GM19023 (cell line): Measurements from ENCODE around the gene PTPRD.
"Not testable (repeated sequence)": the region's sequence is repeated elsewhere in the genome, so short reads cannot be mapped to it uniquely, and the experiment has no call there.

Experiments
- ATAC-seq: cut with Tn5 transposase; IDR thresholded peaks from one replicate; pipeline ENCODE4 v1.9.1; 2021; ENCODE audit warnings: mild to moderate bottlenecking, moderate library complexity; ENCODE audit not compliant: unreplicated experiment

Gene PTPRD

DNA sequence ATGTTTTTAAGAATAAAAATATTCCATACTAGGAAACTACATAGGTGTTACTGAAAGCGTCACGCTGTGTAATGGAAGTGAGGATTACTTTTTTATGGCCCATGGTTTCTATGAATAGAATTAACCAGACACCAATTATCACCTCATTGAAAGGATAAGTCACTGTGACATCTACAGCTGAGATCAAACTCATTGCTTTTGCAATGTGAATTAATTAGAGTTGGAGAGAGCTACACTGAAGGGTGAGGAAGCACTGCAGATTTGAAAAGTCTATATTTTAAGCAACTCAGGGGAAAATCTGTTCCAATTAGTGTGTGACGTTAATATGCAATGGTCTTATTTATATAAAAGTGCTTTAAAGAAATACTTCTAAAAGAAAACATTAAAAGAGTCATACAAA is 1513.2 kb downstream of the PTPRD start:
- ATAC-seq: no peak

DNA sequence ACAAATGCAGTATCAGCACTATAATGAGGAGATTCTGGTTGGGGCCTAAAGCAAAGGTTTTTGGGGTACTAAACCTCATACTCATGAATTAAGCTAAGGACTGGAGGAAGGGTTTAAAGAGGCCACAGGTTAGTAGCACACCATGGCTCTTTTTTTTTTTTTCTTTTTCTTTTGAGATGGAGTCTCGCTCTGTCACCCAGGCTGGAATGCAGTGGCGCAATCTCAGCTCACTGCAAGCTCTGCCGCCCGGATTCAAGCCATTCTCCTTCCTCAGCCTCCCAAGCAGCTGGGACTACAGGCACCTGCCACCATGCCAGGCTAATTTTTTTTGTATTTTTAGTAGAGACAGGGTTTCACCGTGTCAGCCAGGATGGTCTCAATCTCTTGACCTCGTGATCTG is 1515.5 kb downstream of the PTPRD start:
- not testable (repeated sequence) for ATAC-seq

DNA sequence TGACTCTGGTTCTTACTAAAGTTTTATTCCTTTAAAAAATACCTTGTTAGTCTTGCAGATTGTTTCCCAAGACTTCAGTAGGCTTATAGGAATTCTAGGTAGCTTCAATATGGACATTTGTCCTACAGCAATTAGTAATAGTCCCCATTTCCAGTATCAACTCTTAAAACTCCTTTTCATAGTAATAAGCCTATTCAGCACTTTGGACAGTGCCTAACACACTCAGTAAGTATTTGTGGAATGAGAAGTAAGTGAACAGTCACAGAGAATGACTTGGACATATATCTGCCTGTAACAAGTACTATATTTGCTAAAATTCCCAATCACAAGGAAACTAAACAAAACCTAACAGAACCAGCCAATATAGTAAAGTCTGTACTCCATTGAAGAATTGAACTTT is 1521.4 kb downstream of the PTPRD start:
- ATAC-seq: no peak

DNA sequence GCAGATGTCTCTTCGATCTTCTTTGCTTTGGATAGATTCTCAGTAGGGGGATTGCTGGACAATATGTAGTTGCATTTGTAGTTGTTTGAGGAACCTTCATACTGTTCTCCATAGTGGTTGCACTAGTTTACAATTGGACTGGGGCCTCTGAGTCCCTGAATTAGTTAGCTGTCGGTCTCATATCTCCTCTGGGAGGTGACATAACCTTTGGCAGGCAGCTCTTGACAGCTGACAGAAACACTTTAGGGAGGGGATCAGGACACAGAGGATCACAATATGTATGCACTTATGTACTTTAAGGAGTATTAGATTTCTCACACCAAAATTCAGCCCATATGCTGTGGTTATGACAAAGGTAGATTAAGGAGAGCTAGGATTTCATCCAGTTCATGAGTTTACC is 1533.3 kb downstream of the PTPRD start:
- ATAC-seq: no peak

DNA sequence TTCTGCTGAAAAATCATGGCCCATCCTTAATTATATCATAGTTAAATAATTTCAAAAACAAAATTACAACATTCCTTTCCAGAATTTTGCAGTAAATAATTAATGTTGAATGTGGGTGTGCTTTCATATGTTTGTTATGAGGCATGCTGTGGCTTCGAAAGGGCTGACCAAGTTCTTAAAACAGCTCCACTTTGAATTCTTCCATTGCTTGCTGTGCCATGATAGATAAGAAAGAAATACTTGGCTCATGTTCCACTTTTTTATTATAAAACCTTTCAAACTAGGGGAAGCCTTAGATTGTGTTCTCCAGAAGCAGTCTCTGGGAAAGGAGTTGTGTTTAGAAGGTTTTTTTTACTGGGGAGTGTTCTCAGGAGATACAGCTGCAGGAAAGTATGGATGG is 1534.5 kb downstream of the PTPRD start:
- ATAC-seq: no peak

DNA sequence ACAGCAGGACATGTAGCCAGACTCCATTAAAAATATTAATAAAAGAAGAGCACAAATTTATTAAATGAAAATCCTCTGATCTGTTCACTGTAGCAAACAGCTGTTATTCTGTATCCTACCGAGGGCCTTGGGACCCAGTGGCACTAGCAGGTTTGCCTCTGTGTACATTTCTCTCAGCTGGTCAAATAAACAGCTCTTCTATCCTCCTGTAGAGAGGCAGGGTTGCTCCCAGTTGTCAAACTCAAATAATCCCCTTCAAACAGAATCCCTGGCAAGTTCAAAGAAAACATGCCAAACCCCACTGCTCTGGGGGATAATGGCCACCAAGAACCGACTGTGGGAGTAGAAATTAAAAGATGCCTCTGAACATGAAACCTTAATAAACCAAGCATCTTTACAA is 1551.2 kb downstream of the PTPRD start:
- no peak for ATAC-seq

DNA sequence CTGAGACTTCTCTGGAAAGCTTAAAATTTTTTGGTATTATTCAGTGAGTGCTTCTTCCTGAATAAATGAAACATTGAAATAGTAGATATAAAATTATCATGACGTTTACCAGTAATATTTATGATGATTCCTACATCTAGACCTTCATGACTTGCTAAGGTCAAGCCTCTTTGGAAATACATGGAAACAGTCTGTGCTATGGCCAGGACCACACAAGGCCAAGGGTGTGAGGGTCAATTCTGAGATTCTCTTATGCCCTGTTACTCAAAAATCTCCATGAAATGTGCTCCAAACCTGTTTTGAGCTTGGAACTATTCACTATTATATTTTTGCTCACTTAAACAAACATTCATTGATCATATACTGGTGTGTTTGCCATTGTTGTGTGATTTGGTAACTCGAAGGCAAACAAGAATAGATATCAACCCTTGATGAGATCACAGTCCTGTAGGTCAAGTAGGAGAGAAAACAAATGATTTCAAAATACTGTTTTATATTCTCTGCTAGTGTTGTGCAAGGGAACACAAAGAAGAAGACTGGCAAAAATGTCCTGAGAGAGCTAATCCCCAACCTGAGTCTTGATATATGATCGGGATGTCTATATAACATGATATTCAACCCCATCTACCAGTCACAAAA is 1558.3 kb downstream of the PTPRD start:
- ATAC-seq: no peak

DNA sequence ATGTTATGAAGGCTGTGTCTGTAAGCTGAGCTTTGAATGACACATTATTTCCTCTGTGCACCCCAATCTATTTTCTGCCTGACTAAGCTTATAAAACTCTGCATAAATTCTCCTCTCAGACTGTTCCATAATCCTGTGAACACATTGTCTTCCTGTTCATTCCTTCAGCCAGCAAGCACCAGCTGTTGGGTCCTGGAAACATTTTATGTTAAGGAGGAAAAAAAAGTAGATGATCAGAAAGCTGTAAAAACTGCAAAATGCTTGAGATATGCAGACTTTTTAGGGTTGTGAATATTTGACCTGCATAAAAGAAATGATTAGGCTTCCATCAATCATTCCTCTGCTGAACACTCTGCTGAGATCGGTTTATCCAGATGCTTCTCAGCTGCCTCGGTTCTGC is 1567.2 kb downstream of the PTPRD start:
- ATAC-seq: no peak

DNA sequence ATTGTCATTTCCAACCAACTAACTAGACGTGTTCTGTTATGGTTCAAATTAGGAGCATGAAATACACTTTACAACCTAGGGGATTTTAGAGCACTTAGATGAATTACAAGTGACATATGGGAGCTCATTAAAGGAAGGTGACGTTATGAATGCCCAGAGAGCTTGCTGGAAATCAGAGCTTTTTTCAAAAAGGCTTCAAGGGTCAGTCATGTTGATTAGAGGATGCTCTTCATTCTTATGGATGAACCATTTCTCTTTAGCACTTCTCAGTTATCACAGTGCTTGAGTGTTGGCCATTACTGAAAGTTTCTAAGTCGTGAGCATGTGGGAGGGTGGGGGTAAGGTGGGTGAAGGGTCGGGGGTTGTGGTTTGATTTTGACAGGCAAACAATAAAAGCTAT is 1567.7 kb downstream of the PTPRD start:
- ATAC-seq: no peak

DNA sequence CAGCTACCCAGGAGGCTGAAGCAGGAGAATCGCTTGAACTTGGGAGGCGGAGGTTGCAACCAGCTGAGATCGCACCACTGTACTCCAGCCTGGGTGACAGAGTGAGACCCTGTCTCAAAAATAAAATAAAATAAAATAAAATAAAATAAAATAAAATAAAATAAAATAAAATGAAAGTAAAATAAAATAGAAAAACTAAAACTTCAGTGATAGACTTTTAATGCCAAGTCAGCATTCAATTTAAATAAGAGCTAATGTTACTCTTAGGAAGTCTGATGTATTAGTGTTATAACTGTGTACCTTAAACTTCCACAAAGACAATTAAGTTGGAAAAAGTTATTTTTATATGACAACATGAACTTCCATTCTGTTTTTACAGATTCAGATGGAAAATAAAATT is 1569.0 kb downstream of the PTPRD start:
- not testable (repeated sequence) for ATAC-seq

DNA sequence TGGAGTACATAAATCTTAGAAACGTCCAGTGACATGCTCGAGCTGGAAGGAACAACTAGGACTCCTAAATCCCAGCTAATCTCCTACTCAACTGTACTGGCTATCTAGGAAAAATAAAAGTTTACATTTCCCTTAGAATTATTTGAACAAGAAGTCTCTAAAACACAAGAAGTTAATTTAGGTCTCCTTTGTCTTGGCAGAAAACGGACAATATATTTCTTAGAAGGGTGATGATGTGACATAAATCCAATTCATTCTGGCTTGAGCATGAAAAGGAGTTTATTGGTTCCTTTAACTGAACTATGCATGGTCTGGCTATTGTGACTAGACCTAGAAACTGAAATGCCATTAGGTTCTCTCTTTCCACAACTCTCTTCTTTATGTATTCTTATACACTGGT is 1571.0 kb downstream of the PTPRD start:
- ATAC-seq: no peak

DNA sequence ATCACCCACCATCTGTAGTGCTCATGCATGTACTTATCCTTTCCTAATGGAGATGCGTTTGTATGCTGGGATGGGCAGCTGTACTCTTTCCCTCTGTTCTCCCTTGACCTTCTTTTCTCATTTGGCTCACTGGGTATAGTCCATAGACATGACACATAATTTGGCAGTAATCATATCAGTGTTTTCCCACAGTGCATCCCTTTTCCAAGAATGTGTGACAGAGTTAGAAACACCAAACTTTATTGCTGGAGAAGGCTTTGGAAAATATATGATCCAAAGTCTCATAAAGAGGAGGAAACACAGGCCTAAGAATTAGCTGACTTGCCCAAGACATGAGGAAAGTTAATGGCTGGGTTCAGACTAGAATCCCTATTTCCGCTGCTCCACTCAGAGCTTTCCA is 1579.8 kb downstream of the PTPRD start:
- no peak for ATAC-seq

DNA sequence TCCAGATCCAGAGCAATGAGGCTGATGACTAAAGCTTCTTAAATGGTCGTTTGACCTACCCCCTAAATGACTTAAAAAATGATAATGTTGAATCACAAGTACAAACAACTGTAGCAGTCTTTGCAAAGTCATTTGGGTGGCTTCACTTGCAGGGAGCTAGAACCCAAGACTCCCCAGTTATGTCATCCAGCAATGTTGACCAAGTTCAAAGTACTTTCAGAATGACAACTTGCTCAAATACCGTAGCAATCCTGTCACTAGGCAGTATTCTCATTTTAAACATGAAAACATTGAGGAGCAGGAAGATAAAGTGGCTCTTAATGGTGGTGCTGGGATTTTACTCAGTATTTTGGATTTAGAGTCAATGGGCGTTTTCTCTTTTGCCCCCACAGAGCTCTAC is 1596.2 kb downstream of the PTPRD start:
- ATAC-seq: no peak

DNA sequence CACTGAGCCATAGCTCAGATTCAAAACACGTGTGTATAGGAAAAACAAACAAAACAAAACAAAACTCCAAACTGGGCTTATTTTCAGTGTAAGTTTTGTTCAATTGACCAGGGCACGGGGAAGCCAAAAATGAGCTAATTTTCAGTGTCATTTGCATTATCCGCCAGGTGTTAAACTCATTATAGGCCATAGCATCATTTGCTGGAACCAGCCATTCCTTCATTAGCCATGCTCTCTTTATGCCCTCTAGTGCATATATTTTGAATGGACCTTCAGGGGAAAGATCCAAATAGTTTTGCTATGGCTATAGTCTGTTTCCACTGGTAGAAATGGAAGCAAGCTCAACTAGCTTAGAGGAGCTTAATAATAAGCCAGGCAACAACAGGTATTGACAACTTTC is 1608.0 kb downstream of the PTPRD start:
- ATAC-seq: no peak

DNA sequence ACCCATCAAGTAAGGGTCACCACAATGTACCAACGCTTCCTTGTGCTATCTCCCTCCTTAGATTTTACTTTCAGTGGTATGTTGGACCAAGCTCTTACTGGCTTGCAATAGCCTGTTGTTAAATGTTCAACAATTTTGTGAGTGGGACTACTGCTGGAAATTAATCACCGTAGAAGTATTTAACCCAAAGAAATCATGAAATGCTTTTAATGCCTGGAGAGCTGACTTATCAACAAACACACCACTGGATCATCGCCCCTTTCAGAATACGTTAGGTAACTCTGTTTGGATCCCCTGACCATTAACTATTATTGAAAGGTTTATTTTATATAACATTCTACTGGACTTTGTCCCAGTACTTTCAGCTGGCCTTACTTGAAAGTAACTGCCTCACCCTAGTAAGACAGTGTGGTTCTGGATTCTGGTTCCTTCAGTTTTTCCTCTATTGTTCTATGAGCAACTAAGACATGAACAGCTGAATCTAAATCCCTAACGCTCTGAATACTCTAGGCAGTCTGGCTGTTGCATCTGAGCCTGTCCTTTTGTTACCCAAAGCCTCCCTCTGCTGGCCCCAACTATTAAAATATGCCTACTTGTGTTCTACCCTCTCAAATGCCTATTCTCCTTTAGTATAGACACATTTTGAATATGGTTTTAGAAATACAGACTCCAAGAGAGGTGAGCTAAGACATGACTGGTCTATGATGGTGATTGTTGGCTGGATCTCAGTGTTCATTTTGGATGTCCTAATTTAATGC is 1609.8 kb downstream of the PTPRD start:
- no peak for ATAC-seq

DNA sequence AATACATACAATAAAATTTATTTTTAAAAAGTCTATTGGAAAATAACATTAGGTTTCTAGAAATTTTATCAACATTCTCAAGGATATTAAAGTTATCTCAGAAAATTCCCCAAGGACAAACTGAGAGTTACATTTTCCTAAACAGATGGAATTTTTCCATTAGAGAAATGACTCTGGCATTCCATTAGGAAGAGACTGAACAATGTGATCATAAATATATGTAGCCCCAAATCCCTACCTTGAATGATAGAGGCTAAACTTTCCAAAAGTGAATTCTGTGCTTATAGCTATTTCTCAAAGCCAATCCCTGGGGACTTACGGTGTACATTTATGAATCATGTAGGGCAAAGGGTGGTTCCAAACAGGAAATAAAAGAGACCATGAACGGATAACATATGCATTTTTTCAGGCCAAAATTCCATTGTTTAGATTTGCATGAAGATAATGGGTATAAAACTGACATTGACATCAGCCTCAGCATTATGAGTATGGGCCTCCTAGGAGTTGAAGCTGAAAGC is 1632.2 kb downstream of the PTPRD start:
- ATAC-seq: no peak

DNA sequence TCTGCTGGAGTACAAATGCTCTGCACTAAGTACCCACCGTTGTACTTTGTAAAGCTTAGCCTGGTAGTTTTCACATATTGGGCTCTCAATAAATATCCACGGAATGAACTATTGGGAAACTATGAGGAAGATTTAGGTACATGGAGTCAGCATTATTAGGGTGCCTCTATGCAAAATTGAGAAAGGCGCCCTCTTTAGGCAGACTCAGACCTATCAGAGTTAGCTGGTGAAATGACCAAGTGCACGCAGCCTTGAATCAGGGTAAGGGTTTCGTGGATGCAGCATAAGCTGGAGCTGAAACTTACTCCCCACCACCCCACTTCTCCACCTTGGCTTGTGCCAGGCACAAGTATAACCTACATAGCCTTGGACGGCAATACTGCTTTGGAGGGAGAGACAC is 1634.5 kb downstream of the PTPRD start:
- ATAC-seq: no peak

DNA sequence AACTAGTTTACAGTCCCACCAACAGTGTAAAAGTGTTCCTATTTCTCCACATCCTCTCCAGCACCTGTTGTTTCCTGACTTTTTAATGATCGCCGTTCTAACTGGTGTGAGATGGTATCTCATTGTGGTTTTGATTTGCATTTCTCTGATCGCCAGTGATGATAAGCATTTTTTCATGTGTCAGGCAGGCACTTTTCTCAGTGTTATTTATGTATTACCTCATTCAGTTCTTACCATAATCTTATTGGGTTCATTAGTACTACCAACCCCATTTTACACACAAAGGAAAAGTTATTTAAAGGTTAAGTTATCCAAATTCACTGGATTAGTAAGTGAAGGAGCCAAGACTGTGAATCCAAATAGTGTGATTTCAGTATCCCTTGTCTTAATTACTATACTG is 1644.5 kb downstream of the PTPRD start:
- ATAC-seq: not testable (repeated sequence)

DNA sequence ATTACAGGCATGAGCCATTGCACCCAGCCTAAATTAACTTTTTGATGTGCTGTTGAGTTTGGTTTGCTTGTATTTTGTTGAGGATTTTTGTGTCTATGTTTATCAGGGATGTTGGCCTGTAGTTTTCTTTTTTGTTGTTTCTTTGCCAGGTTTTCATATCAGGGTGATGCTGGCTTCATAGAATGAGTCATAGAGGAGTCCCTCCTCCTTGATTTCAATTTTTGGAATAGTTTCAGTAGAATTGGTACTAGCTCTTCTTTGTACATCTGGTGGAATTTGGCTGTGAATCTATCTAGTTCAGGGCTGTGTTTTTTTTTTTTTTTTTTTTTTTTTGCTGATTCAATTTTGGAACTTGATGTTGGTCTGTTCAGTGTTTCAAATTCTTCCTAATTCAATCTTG is 1648.9 kb downstream of the PTPRD start:
- no peak for ATAC-seq

DNA sequence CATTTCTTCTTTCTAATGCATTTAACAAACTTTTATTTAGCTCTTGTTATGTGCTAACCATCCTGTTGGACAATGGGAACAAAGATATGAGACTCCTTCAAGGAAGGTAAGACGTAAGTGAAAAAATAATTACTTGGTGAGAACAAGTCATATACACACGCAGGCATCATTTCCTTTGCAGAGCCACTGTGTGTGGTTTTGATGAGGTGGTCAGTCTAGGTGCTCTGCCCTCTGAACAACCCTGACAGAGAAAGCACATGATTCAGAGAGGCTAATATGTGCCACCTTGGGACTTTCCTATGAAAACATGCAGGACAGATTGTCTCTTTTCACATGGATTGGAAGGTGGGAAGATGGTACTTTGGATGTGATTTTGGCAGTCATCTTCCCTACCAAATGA is 1650.7 kb downstream of the PTPRD start:
- no peak for ATAC-seq

DNA sequence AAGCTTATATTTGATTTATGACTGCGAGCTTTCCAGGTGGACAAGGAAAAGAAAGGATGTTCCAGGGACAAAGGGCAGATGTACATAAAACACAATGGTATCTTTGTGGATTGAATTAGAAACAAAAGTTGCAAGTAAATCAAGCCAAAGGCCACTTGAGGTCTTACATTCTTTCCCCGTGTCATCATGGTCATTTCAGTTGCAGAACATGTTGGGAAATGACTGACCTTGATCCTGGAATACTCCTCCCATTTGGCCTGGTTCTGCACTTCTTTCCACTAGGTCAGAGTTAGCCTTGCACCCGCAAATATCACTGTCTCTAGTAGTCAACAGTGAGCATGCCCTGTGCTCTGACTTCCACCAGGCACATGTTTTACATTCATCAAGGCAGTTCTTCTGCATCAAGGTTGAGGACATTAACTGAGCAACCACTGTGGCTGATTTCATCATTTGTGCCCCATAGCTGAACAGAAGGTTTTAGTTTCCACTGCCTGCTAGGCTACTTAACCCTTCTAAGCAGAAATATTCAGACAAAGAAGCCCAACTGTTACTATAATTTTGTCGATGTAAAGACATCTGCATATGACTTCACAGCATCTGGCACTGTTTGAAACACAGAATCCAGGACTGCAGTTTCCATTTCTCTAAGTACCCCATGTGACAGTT is 1651.5 kb downstream of the PTPRD start:
- ATAC-seq: no peak

DNA sequence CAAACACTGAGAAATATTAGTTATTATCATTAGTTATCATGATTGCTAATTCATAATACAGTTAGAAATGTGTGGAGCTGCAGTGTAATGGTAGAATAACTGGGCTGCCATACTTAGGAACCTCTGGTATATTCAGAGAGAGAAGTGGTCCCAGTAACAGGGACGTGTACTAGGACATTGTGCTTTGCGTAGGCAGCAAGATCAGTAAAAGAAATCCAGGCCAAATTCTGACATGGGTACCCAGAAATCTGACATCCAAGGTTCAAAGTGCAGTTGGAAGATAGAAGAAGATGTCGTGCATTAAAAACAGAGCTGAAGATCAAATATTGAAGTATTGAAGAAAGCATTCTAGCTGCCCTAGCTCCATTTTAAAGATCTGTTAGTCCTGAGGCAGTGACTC is 1652.5 kb downstream of the PTPRD start:
- ATAC-seq: no peak
